Naive B cell (primary cell): ENCODE measurements around the gene LDLRAD4. TPM values are rescaled to one million over a fixed set of nuclear protein-coding genes. Genes with fewer than 3 reads are reported as not detected.
A peak's percentile ranks its signal among the peaks of the same experiment; 100 is the strongest.

Source experiments
- ATAC-seq, 2 donors: fragments of 150-1000 bp; cut with Tn5 transposase; 2 replicates each; pipeline ENCODE4 v1.10.0; 2021; ENCODE audit warnings: low read depth in 2 of 2, mild to moderate bottlenecking in 2 of 2, moderate library complexity in 2 of 2
- DNase-seq: peaks from one replicate; pipeline ENCODE4 v3.0.0; 2022
- H3K27ac Mint-ChIP-seq, 6 donors: one replicate each; pipeline ENCODE4 v1.8.0; 2020 to 2022; ENCODE audit warnings: mild to moderate bottlenecking in 6 of 6, mixed read lengths in 6 of 6, moderate library complexity in 5 of 6, inconsistent platforms in 2 of 6
- H3K27me3 Mint-ChIP-seq, 3 donors: one replicate each; pipeline ENCODE4 v1.8.0; 2021 to 2022; ENCODE audit warnings: mixed read lengths in 3 of 3, mild to moderate bottlenecking in 1 of 3
- H3K36me3 Mint-ChIP-seq, 2 donors: one replicate each; pipeline ENCODE4 v1.8.0; 2020 to 2022; ENCODE audit warnings: mixed read lengths in 2 of 2, inconsistent platforms in 1 of 2, mild to moderate bottlenecking in 1 of 2
- H3K4me1 Mint-ChIP-seq, 3 donors: one replicate each; pipeline ENCODE4 v1.8.0; 2020 to 2022; ENCODE audit warnings: mixed read lengths in 3 of 3, inconsistent platforms in 1 of 3, mild to moderate bottlenecking in 1 of 3, moderate library complexity in 1 of 3
- H3K4me3 Mint-ChIP-seq, 8 donors: one replicate each; pipeline ENCODE4 v1.8.0; 2020 to 2022; ENCODE audit warnings: mild to moderate bottlenecking in 8 of 8, mixed read lengths in 8 of 8, moderate library complexity in 8 of 8, inconsistent platforms in 2 of 8
- H3K9me3 Mint-ChIP-seq, 7 donors: one replicate each; pipeline ENCODE4 v1.8.0; 2020 to 2022; ENCODE audit warnings: mixed read lengths in 7 of 7, mild to moderate bottlenecking in 5 of 7, inconsistent platforms in 2 of 7, moderate library complexity in 1 of 7
- polyA plus RNA-seq, 6 donors: library from polyadenylated mRNA; unstranded; fragments of 300-500 nt; fragmentation: Illumina TruSeq; gene quantifications; one replicate each; pipeline ENCODE4 v1.2.3, GENCODE V29; 2021; ENCODE audit warnings: low read depth in 6 of 6

Gene LDLRAD4
- polyA plus RNA-seq, 6 donors from 2014 or later = 6.4 to 16.1 (median 9.2) TPM

DNA sequence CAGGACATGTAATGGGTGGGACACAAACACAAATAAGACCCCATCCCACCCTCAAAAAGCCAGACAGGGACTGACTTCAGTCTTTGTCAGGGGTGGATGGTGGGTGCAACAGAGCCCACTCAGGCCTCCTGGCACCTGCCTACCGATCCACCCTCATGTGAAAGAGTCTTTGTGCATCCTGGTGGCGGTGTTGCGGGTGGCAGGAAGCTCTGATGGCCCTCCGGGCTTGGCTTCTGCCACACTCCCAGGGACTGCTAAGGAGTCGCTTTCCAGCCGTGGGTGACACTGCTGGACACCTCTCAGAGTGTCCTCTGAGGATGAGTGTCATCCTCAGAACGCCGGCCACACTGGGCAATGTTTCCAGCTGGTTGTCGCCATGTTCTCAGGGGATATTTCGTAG is 92.6 kb downstream of the LDLRAD4 start:
- no peak overlapping the region for H3K27ac Mint-ChIP-seq
- ATAC-seq = no peak
- DNase-seq = no peak
- H3K36me3 Mint-ChIP-seq = peaks cover 0 to 22% of the 10 kb centered on the region in 2 donors
- H3K9me3 Mint-ChIP-seq = peaks cover 10 to 20% (median 13%) of the 10 kb centered on the region in 7 donors
- H3K4me1 Mint-ChIP-seq = peaks cover 0 to 11% (median 6%) of the 10 kb centered on the region in 3 donors
- no peaks in the 10 kb centered on the region for H3K27me3 Mint-ChIP-seq
- H3K4me3 Mint-ChIP-seq = no peak overlapping the region

DNA sequence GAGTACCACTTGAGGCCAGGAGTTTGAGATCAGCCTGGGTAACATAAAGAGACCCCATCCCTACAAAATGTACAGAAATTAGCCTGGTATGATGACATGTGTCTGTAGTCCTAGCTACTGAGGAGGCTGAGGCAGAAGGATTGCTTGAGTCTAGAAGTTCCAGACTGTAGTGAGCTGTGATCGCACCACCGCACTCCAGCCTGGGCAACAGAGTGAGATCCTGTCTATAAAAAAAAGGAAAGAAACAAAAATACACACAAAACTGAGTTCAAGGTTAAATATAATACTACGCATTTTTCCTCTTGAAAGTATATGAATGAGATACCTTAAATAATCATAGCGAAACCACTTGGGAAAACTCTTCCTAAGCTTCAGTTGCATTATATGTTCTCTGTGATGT is 94.0 kb downstream of the LDLRAD4 start:
- Mint-ChIP-seq H3K27me3 (no peaks in the 10 kb centered on the region), H3K4me1 (peaks cover 0 to 11% (median 6%) of the 10 kb centered on the region in 3 donors), H3K36me3 (peaks cover 0 to 27% of the 10 kb centered on the region in 2 donors), H3K9me3 (peaks cover 14 to 27% (median 20%) of the 10 kb centered on the region in 7 donors), H3K4me3 (no peak overlapping the region), H3K27ac (peak overlapping the region in 1 of 6 donors; percentile 28)
- no peak for DNase-seq
- no peak for ATAC-seq

DNA sequence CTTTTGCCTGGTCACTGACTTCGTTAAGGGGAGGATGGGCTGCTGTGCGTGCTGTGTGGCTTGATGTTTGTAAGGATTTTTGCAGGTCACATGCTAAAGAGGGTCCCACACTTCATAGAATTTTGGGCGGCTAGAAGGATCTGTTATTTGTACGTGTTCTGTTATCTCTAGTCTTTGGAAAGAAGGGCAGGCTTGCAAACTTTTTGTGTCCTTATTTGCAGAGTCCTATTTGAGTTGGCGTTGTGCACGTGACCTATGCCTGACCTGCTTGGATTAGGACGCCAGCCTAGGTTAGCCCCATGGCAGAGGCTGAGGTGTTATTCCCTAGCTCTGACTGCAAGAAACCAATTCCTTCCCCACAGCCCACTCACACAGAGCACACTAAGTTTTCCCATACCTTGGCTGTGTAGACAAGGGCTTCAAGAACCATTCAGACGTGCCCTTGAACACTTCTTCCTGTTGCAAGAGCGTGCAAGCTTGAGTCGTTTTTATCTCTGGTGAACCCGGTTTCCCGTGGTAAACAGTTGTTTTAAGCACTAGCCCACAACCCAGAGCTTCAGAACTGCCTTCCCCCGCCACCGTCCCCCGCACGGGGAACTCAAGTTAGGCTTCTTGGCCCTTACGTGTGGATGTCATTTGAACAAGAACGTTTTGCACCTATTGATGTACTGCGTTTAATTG is 94.6 kb downstream of the LDLRAD4 start:
- Mint-ChIP-seq H3K27me3 (no peaks in the 10 kb centered on the region), H3K27ac (peak overlapping the region in 2 of 6 donors; percentile 50 to 88), H3K4me3 (peak overlapping the region in 1 of 8 donors; percentile 16), H3K9me3 (peaks cover 14 to 27% (median 20%) of the 10 kb centered on the region in 7 donors), H3K4me1 (peaks cover 0 to 11% (median 6%) of the 10 kb centered on the region in 3 donors), H3K36me3 (peaks cover 0 to 27% of the 10 kb centered on the region in 2 donors)
- ATAC-seq (no peak), DNase-seq (no peak)

DNA sequence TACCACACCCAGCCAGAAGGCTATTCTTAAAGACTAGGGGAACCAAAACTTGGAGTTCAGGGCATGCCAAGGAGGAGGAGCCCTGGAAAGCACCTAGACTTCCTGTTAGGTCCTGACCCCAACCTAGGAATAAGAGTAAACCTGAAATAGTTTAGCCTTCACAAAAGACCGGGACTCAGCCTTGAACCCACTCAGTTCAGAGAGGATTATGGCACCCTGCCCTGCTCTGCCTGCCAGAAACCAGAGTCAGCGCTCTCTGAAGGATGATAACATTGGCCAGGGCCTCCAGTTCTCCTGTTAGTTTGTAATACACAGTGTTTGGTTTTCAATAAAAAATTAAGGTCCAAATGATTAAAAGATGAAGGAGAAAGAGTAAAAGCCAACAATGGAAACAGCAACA is 96.4 kb downstream of the LDLRAD4 start:
- H3K27ac Mint-ChIP-seq = no peak overlapping the region
- H3K4me1 Mint-ChIP-seq = peaks cover 0 to 11% (median 6%) of the 10 kb centered on the region in 3 donors
- no peak for ATAC-seq

DNA sequence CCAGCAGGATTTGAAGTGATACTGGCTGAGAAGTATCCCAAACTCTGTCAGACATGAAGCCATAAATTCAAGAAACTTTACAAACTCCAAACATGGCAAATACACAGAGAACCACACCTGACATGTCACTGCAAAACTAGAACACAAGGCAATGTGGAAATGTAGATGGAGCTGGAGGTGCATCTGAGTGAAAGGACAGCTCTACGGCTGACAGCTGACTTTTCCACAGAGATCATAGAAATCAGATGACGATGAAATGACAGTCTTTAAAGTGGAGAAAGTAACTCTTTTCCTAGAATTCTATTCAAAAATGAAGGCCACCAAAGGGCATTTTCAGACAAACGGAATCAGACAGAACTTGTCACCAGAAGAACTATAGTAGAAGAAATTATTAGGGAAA is 97.5 kb downstream of the LDLRAD4 start:
- H3K9me3 Mint-ChIP-seq = peaks cover 14 to 27% (median 20%) of the 10 kb centered on the region in 7 donors
- no peak for ATAC-seq
- H3K27me3 Mint-ChIP-seq = no peaks in the 10 kb centered on the region
- no peak overlapping the region for H3K4me3 Mint-ChIP-seq
- H3K4me1 Mint-ChIP-seq = peaks cover 0 to 11% (median 6%) of the 10 kb centered on the region in 3 donors
- H3K36me3 Mint-ChIP-seq = peaks cover 0 to 27% of the 10 kb centered on the region in 2 donors
- H3K27ac Mint-ChIP-seq = peak overlapping the region in 1 of 6 donors; percentile 17
- no peak for DNase-seq

More for the DNA sequence above, 96.4 kb downstream of the LDLRAD4 start:
- Mint-ChIP-seq H3K9me3 (peaks cover 14 to 27% (median 20%) of the 10 kb centered on the region in 7 donors), H3K4me3 (no peak overlapping the region), H3K36me3 (peaks cover 0 to 27% of the 10 kb centered on the region in 2 donors), H3K27me3 (no peaks in the 10 kb centered on the region)
- DNase-seq = no peak

DNA sequence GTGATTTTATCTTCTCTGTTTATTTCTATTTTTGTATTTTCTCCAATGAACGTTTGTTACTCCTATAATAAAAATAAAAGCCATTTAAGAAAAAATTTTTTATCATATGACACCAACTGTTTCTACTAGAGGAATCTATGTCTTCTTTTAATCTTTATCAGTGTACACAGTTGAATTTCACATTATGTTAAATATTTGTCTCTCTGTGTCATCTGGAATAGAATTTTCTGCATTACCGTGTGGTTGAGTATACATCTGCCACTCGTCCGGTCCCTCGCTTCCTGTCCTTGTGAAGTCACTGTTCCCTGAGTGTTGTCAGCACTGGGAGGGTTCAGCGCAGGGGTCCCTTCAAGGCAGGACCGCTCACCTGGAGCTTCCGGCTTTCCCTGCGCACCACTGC is 99.2 kb downstream of the LDLRAD4 start:
- Mint-ChIP-seq H3K27me3 (no peaks in the 10 kb centered on the region), H3K4me3 (no peak overlapping the region), H3K9me3 (peaks cover 14 to 27% (median 20%) of the 10 kb centered on the region in 7 donors), H3K4me1 (peaks cover 0 to 11% (median 6%) of the 10 kb centered on the region in 3 donors), H3K27ac (no peak overlapping the region), H3K36me3 (peaks cover 0 to 27% of the 10 kb centered on the region in 2 donors)
- no peak for DNase-seq
- no peak for ATAC-seq

DNA sequence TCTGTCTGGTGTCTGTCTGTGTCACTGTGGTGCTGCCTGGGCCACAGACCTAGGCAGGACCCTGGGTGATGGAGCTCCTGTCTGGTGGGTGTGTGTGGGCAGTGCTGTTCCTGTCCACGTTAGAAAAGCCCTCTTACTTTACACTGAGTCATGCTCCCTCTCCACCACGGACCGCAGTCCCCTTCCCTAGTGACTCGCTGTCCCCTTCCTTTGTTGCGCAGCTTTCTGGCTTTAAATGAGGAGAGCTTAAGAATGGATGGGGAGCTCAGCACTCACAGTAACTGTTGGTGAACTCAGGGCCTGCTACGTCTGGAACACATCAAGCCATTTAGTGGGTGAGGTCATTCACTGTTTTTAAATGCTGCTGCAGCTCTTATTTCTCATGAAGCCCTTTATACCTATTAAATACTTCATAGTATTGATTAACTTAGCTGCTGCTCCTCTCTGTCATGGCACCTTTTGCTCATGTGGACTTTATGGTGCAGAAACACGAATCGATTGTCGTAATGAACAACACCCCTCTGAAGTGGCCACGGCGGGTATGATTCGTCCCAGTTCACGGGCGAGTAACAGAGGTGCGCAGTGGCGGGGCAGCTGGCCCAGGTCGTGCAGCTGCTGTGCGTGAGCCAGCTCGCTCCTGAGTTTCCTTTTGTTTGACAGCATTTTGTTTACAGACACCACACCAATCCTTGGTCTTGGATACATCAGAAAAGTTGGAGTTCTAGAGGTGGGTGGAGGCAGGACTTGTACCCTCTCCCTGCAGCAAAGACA is 100.4 kb downstream of the LDLRAD4 start:
- Mint-ChIP-seq H3K4me3 (peak overlapping the region in 1 of 8 donors; percentile 32), H3K27ac (no peak overlapping the region), H3K36me3 (peaks cover 0 to 27% of the 10 kb centered on the region in 2 donors), H3K9me3 (peaks cover 14 to 27% (median 20%) of the 10 kb centered on the region in 7 donors), H3K27me3 (no peaks in the 10 kb centered on the region), H3K4me1 (peaks cover 0 to under 1% (median 0%) of the 10 kb centered on the region in 3 donors)
- DNase-seq (no peak), ATAC-seq (no peak)

DNA sequence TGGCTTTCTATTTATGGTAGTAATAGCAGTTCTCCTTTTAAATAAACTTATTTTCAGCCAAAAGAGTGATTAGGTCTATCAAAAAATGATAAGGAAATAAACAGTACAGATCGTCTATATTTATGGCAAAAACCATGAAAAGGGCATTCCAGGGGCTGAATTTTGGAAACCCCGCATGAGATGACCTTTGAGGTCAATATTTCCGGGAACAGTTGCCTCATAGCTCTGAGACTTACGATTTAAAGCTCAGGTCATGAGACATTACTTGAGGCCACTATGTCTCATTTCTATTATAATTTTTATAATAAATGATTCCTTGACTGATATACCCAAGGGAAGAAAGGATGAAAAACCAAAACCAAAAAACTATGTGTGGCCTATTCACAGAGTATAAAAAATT is 101.1 kb downstream of the LDLRAD4 start:
- H3K36me3 Mint-ChIP-seq = peaks cover 0 to 21% of the 10 kb centered on the region in 2 donors
- no peak overlapping the region for H3K27ac Mint-ChIP-seq
- no peaks in the 10 kb centered on the region for H3K4me1 Mint-ChIP-seq
- ATAC-seq = no peak
- no peak for DNase-seq
- H3K9me3 Mint-ChIP-seq = peaks cover 10 to 23% (median 17%) of the 10 kb centered on the region in 7 donors
- no peak overlapping the region for H3K4me3 Mint-ChIP-seq
- no peaks in the 10 kb centered on the region for H3K27me3 Mint-ChIP-seq

DNA sequence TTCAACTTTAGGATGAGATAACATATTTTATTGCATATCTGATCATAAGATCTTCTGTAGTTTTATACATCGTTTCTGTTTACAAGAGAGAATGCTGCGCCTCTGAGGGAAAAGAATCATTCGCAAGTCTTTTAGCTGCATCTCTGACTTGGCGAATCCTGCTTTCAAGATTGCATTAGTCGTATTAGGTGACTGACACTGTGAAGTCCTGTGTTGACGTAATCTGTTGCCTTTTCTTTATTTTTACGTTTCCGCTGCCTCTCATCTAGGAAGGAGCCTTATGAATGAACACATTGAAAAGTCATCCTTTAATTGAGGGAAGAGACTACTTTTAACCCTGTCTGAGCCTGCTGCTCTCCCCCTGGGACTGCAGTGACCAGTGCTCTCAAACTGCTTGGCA is 101.5 kb downstream of the LDLRAD4 start:
- H3K9me3 Mint-ChIP-seq = peaks cover 9 to 19% (median 14%) of the 10 kb centered on the region in 7 donors
- H3K27me3 Mint-ChIP-seq = no peaks in the 10 kb centered on the region
- peaks cover 0 to 16% of the 10 kb centered on the region in 2 donors for H3K36me3 Mint-ChIP-seq
- no peak overlapping the region for H3K4me3 Mint-ChIP-seq
- DNase-seq = no peak
- H3K4me1 Mint-ChIP-seq = no peaks in the 10 kb centered on the region
- no peak overlapping the region for H3K27ac Mint-ChIP-seq
- ATAC-seq = no peak

DNA sequence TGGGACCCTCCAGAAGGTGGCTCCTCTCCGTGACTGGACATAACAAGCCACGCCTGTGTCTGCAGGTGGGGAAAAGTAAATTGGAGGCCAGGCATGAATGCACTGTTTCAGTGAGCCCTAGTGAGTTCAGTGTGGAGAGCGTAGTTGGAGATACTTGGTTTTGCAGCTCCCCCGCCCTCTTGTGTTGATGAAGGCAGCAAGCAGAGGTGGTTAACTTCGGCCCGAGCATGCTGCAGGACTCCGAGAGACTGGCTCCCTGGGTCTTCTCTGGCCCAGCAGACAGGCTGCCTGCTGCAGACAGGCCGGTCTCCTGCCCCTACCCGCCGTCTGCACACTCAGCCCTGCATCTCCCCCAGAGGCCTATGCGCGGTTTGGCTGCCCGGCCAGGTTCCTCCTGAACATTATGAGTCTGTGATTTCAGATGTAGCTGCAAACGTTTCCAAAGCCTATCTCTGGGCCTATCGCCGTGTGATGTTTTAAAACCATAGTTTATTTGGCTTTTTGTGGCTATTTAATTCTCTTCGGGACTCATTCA is 102.4 kb downstream of the LDLRAD4 start:
- H3K9me3 Mint-ChIP-seq = peaks cover 5 to 10% (median 8%) of the 10 kb centered on the region in 7 donors
- ATAC-seq (no peak), DNase-seq (no peak)
- peaks cover 0 to 7% of the 10 kb centered on the region in 2 donors for H3K36me3 Mint-ChIP-seq
- H3K4me1 Mint-ChIP-seq = no peaks in the 10 kb centered on the region
- no peak overlapping the region for H3K4me3 Mint-ChIP-seq
- no peak overlapping the region for H3K27ac Mint-ChIP-seq
- no peaks in the 10 kb centered on the region for H3K27me3 Mint-ChIP-seq

DNA sequence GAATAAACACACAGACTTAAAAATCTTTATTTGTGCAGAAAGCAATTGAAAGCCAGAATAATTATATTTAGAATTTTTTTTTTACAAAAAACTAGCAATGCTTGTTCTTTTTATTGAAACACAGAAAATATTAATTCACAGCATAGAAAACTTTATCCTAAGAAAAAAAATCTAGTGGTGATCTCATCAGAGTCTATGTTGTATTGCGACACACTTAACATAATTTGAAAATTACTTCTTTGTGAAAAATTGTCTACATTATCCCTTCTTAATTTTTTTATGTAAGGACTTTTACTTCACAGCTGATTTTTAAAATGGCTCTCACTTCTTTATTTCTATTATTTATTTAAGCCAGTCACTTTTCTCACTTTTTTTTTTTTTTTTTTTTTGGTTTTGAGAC is 103.4 kb downstream of the LDLRAD4 start:
- Mint-ChIP-seq H3K27ac (no peak overlapping the region), H3K36me3 (peaks cover 0 to under 1% of the 10 kb centered on the region in 2 donors), H3K4me3 (no peak overlapping the region), H3K4me1 (peaks cover 2 to 4% (median 2%) of the 10 kb centered on the region in 3 donors), H3K27me3 (no peaks in the 10 kb centered on the region), H3K9me3 (peaks cover 0 to 2% (median 0%) of the 10 kb centered on the region in 7 donors)
- no peak for ATAC-seq
- DNase-seq = no peak

DNA sequence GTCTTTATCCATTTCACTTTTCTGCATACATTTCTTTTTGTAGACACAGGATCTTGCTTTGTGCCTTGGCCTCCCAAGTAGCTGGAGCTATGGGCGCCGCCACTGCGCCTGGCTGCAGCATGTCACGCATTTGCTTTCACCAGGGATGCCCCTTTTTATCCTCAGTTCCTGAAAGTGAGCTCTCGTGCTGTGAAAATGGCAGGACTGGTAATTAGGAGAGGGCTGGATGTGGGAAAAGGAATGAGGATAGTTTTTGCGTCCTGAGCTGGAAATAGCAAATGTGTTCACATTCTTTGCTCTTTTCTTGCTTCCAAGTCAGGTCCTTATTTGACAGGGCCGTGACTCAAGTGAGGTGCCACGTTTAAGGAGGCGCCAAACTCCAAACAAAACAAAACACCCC is 104.6 kb downstream of the LDLRAD4 start:
- Mint-ChIP-seq H3K27ac (no peak overlapping the region), H3K27me3 (no peaks in the 10 kb centered on the region), H3K4me1 (peaks cover 6 to 12% (median 8%) of the 10 kb centered on the region in 3 donors), H3K36me3 (peaks cover 0 to 7% of the 10 kb centered on the region in 2 donors), H3K4me3 (no peak overlapping the region), H3K9me3 (peaks cover 0 to 8% (median 3%) of the 10 kb centered on the region in 7 donors)
- DNase-seq (no peak), ATAC-seq (no peak)

DNA sequence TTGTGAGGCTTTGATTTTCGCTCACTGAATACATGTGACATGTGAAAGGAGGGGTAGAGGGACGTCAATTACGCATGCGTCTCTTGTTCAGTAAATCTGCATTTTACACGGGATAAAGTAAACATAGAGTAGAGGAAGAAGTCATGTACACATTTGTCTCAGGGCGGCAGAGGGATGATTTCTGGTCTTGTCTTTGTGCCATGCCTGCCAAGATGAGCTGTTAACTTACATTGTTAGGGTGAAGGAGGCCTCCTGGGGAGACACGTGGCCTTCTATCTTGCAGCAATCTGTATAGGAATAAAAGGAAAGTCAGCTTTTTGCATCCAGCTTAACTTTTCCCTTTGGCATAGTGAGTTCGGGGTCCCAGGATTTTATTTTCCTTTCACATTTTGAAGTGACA is 106.3 kb downstream of the LDLRAD4 start:
- Mint-ChIP-seq H3K4me3 (no peak overlapping the region), H3K36me3 (peaks cover 0 to 7% of the 10 kb centered on the region in 2 donors), H3K27me3 (no peaks in the 10 kb centered on the region), H3K4me1 (peaks cover 6 to 12% (median 8%) of the 10 kb centered on the region in 3 donors), H3K27ac (no peak overlapping the region), H3K9me3 (peaks cover 0 to 10% (median 6%) of the 10 kb centered on the region in 7 donors)
- no peak for ATAC-seq
- no peak for DNase-seq
